Measurements from ENCODE around the gene NANOG. TPM values are rescaled to one million over a fixed set of nuclear protein-coding genes. Genes with fewer than 3 reads are reported as not detected.
"Not testable (repeated sequence)": the region's sequence is repeated elsewhere in the genome, so short reads cannot be mapped to it uniquely, and the experiment has no call there.

NANOG gene
- polyA plus RNA-seq, 1 experiment, result not detected

DNA sequence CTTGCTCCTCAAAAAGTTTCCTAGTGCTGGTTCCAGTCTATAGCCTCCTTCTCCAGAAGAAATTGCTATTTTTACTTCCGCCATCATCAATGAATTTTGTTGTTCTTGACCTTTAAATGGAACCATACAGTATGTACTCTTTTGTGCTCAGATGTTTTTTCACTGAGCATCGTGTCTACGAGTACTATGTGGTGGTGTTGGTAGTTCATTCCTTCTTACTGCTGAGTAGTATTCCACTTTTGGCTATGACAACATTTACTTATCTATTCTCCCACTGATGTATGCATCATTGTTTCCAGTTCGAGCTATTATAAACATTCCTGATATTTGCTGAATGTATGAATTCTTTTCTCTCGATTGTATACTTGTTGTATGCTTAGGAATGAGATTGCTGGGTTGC, 54.9 kb downstream of the NANOG start:
- TF ChIP-seq CTCF (IDR thresholded peaks at IDR 0.05; ENCODE audit: insufficient read depth, low read depth, low read length), result no peak
- Histone ChIP-seq H3K27me3 (ENCODE audit: control insufficient read depth, insufficient read depth, low read length) (no peaks in the 10 kb centered on the region), H3K36me3 (ENCODE audit: control insufficient read depth, insufficient read depth, low read length) (no peaks in the 10 kb centered on the region), H3K4me3 (ENCODE audit: low read depth, low read length) (no peak overlapping the region)
- POLR2A ChIA-PET, result no interaction called here
- CTCF ChIA-PET, result no interaction called here
- DNase-seq (ENCODE audit: low read depth), result no peak

GRCh38 chr12:7847226-7848097, 58.3 kb downstream of the NANOG start:
- DNase-seq (ENCODE audit: low read depth); H3K36me3 ChIP-seq (ENCODE audit: control insufficient read depth, insufficient read depth, low read length); POLR2A ChIA-PET; H3K27me3 ChIP-seq (ENCODE audit: control insufficient read depth, insufficient read depth, low read length); H3K4me3 ChIP-seq (ENCODE audit: low read depth, low read length): not testable (repeated sequence)
- CTCF ChIA-PET, result interaction anchor here (0.6 to 1.2 kb wide), 2 partner anchors 13 to 35 kb away, joined by 3 to 4 read pairs; no protein-coding TSS in a partner anchor

- DNase-seq (ENCODE audit: low read depth); CTCF ChIA-PET; POLR2A ChIA-PET; H3K4me3 ChIP-seq (ENCODE audit: low read depth, low read length); H3K36me3 ChIP-seq (ENCODE audit: control insufficient read depth, insufficient read depth, low read length); H3K27me3 ChIP-seq (ENCODE audit: control insufficient read depth, insufficient read depth, low read length): not testable (repeated sequence)
These were observed 58.9 kb downstream of the NANOG start for GRCh38 chr12:7848098-7848422.

Small RNA genes within 50 kb of the gene (small RNA-seq; reads per million reads assigned to genes)
- gene RF00019 (ENCODE audit: insufficient read length, low read depth, low replicate concordance), result not detected

Other genes starting within 250 kb of the NANOG start
- gene APOBEC1, start 123.5 kb upstream of the NANOG start, polyA plus RNA-seq (2011; rRNA removed), result not detected in 2 replicates
- gene GDF3, start 93.6 kb upstream of the NANOG start, polyA plus RNA-seq (2011; rRNA removed), result not detected in 2 replicates
- not detected in 2 replicates for gene DPPA3, start 78.0 kb upstream of the NANOG start, polyA plus RNA-seq (2011; rRNA removed)
- gene CLEC4C, start 42.0 kb upstream of the NANOG start, polyA plus RNA-seq (2011; rRNA removed), result not detected in 2 replicates
- not detected in 2 replicates for gene NANOGNB, start 24.2 kb upstream of the NANOG start, polyA plus RNA-seq (2011; rRNA removed)
- not detected in 2 replicates for gene SLC2A14, start 83.5 kb downstream of the NANOG start, polyA plus RNA-seq (2011; rRNA removed)
- 40.1 and 57.3 TPM in 2 replicates for gene SLC2A3, start 146.8 kb downstream of the NANOG start, polyA plus RNA-seq (2011; rRNA removed)
- 5.3 and 6.5 TPM in 2 replicates for gene FOXJ2, start 243.3 kb downstream of the NANOG start, polyA plus RNA-seq (2011; rRNA removed)